OCI-LY1 (cell line): ENCODE results near the gene TOR3A.

Experiments
- H2AFZ ChIP-seq: fragments of 200-600 bp; sonication (generic), shearing (Covaris generic); 2 replicates; pipeline ENCODE4 v1.6.0; 2014; ENCODE audit warnings: antibody characterized with exemption, mild to moderate bottlenecking, low read length
- H3F3A ChIP-seq: fragments of 200-600 bp; sonication (generic), shearing (Covaris generic); 2 replicates; pipeline ENCODE4 v1.6.0; 2014; ENCODE audit warnings: mild to moderate bottlenecking, antibody characterized with exemption, low read length, moderate library complexity; ENCODE audit not compliant: insufficient read depth
- H3K27ac ChIP-seq: fragments of 200-600 bp; sonication (generic); 2 replicates; pipeline ENCODE4 v1.5.1; 2014; ENCODE audit warnings: low read length, mixed run types, mild to moderate bottlenecking, low read depth; ENCODE audit not compliant: poor library complexity, severe bottlenecking
- H3K27me3 ChIP-seq: fragments of 200-600 bp; sonication (generic); 2 replicates; pipeline ENCODE4 v1.6.0; 2014; ENCODE audit warnings: antibody characterized with exemption, mild to moderate bottlenecking, low read length, moderate library complexity; ENCODE audit not compliant: insufficient read depth
- H3K36me3 ChIP-seq: fragments of 200-600 bp; sonication (generic); 2 replicates; pipeline ENCODE4 v1.6.1; 2014; ENCODE audit warnings: mild to moderate bottlenecking, antibody characterized with exemption, low read length, moderate library complexity, mixed read lengths; ENCODE audit not compliant: insufficient read depth
- H3K4me1 ChIP-seq: fragments of 200-600 bp; sonication (generic); 2 replicates; pipeline ENCODE4 v1.5.1; 2014; ENCODE audit warnings: mild to moderate bottlenecking, low read length, moderate library complexity; ENCODE audit not compliant: insufficient read depth, severe bottlenecking
- H3K4me2 ChIP-seq: fragments of 200-600 bp; sonication (generic), shearing (Covaris generic); 2 replicates; pipeline ENCODE4 v1.6.1; 2014; ENCODE audit warnings: low read length
- H3K4me3 ChIP-seq: fragments of 200-600 bp; sonication (generic); 2 replicates; pipeline ENCODE4 v1.5.1; 2014; ENCODE audit warnings: low read length, low read depth, mild to moderate bottlenecking, mixed read lengths; ENCODE audit not compliant: poor library complexity, severe bottlenecking
- H3K79me2 ChIP-seq: fragments of 200-600 bp; shearing (Covaris generic); 2 replicates; pipeline ENCODE4 v1.6.1; 2016; ENCODE audit warnings: mixed run types, low read length, mixed read lengths; ENCODE audit not compliant: insufficient read depth
- H3K9ac ChIP-seq: fragments of 200-600 bp; sonication (generic), shearing (Covaris generic); 2 replicates; pipeline ENCODE4 v1.6.1; 2014; ENCODE audit warnings: mild to moderate bottlenecking, low read length, mixed read lengths
- H3K9me2 ChIP-seq: fragments of 200-600 bp; sonication (generic), shearing (Covaris generic); 2 replicates; pipeline ENCODE4 v1.6.1; 2014; ENCODE audit warnings: low read depth, mild to moderate bottlenecking, low read length, mixed read lengths
- H3K9me3 ChIP-seq: fragments of 200-600 bp; shearing (Covaris generic); 2 replicates; pipeline ENCODE4 v1.6.1; 2014; ENCODE audit warnings: low read length, mixed read lengths
- H4K20me1 ChIP-seq: fragments of 200-600 bp; sonication (generic), shearing (Covaris generic); 2 replicates; pipeline ENCODE4 v1.6.0; 2016; ENCODE audit warnings: mild to moderate bottlenecking, low read length; ENCODE audit not compliant: insufficient read depth
- CTCF ChIP-seq: fragments of 200-600 bp; sonication (generic), shearing (Covaris generic); IDR thresholded peaks from 2 replicates; pipeline ENCODE4 v1.5.1; 2017; ENCODE audit warnings: mild to moderate bottlenecking, antibody characterized with exemption, low read length, moderate library complexity, mixed read lengths
- EZH2 ChIP-seq: fragments of 200-600 bp; sonication (generic), shearing (Covaris generic); IDR thresholded peaks from 2 replicates; pipeline ENCODE4 v1.8.0; 2017; ENCODE audit warnings: borderline replicate concordance, mixed run types, mild to moderate bottlenecking, antibody characterized with exemption, low read length, moderate library complexity, mixed read lengths

TOR3A gene

GRCh38 chr1:179120736-179121135, 38.9 kb downstream of the TOR3A start:
- H3K4me3 ChIP-seq, result no peak overlapping the region
- H3K9me2 ChIP-seq, result no peaks in the 10 kb centered on the region
- no peaks in the 10 kb centered on the region for H3K79me2 ChIP-seq
- TF ChIP-seq CTCF (no peak), EZH2 (no peak)
- H3K4me1 ChIP-seq, result no peaks in the 10 kb centered on the region
- H3K9me3 ChIP-seq, result no peaks in the 10 kb centered on the region
- H3K9ac ChIP-seq, result no peak overlapping the region
- H4K20me1 ChIP-seq, result no peaks in the 10 kb centered on the region
- no peaks in the 10 kb centered on the region for H3K27me3 ChIP-seq
- H2AFZ ChIP-seq, result no peak overlapping the region
- H3K36me3 ChIP-seq, result peaks cover 29% of the 10 kb centered on the region
- no peak overlapping the region for H3K27ac ChIP-seq
- H3K4me2 ChIP-seq, result no peak overlapping the region
- H3F3A ChIP-seq, result no peaks in the 10 kb centered on the region

- H3K79me2 ChIP-seq, result no peaks in the 10 kb centered on the region
- no peak overlapping the region for H2AFZ ChIP-seq
- H4K20me1 ChIP-seq, result no peaks in the 10 kb centered on the region
- H3K4me3 ChIP-seq, result no peak overlapping the region
- peaks cover 26% of the 10 kb centered on the region for H3K36me3 ChIP-seq
- no peaks in the 10 kb centered on the region for H3K9me3 ChIP-seq
- TF ChIP-seq EZH2 (no peak), CTCF (peak; percentile 80)
- H3K9me2 ChIP-seq, result no peaks in the 10 kb centered on the region
- no peak overlapping the region for H3K4me2 ChIP-seq
- H3K4me1 ChIP-seq, result no peaks in the 10 kb centered on the region
- H3K9ac ChIP-seq, result no peak overlapping the region
- H3K27ac ChIP-seq, result no peak overlapping the region
- no peaks in the 10 kb centered on the region for H3K27me3 ChIP-seq
- H3F3A ChIP-seq, result no peaks in the 10 kb centered on the region
These were observed 39.5 kb downstream of the TOR3A start for GRCh38 chr1:179121159-179121938.

DNA sequence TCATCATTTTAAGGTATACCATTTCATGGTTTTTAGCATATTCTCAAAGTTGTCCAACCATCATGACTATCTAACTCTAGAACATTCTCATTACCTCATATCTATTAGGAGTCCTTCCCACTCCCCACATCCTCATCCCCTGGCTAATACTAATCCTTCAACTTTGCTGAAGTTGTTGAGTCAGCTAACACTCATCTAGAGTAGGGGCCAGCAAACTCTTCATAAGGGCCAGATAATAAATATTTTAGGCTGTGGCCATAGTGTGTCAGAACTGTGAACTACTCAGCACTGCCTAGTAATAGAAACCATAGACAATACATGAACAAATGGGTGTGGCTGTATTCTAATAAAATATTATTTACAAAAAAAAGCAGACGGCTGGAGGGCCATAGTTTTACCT, 43.0 kb downstream of the TOR3A start:
- no peaks in the 10 kb centered on the region for H3K9me3 ChIP-seq
- no peaks in the 10 kb centered on the region for H3K27me3 ChIP-seq
- no peak overlapping the region for H3K27ac ChIP-seq
- H3K9me2 ChIP-seq, result no peaks in the 10 kb centered on the region
- TF ChIP-seq EZH2, result no peak
- no peak for TF ChIP-seq CTCF
- H2AFZ ChIP-seq, result no peak overlapping the region
- no peaks in the 10 kb centered on the region for H4K20me1 ChIP-seq
- no peak overlapping the region for H3K9ac ChIP-seq
- no peaks in the 10 kb centered on the region for H3F3A ChIP-seq
- H3K4me3 ChIP-seq, result no peak overlapping the region
- H3K4me1 ChIP-seq, result peaks cover 16% of the 10 kb centered on the region
- H3K36me3 ChIP-seq, result peaks cover 3% of the 10 kb centered on the region; the same call in 1 of the 2 replicates
- no peak overlapping the region for H3K4me2 ChIP-seq
- no peaks in the 10 kb centered on the region for H3K79me2 ChIP-seq
